ENCODE measurements around the gene EDIL3.

GRCh38 chr5:84131372-84131771 lies 253.3 kb downstream of the EDIL3 start:
- no peak for TF ChIP-seq CTCF (optimal IDR thresholded peaks at IDR 0.05 in 1 of 3, IDR thresholded peaks at IDR 0.05 in 1 of 3, conservative IDR thresholded peaks at IDR 0.05 in 1 of 3; ENCODE audit: extremely low read depth in 1 of 3, insufficient read depth in 2 of 3, low read length in 3 of 3)
- no peak for TF ChIP-seq EZH2 (IDR thresholded peaks at IDR 0.05; ENCODE audit: low read length)

Measured in keratinocyte (primary cell).